IMR-90 (cell line): ENCODE measurements around the gene HORMAD2. TPM values are rescaled to one million over a fixed set of nuclear protein-coding genes. Genes with fewer than 3 reads are reported as not detected.

Experiments
- ATAC-seq: fragments of 200-7000 bp; cut with Tn5 transposase; 2 replicates; pipeline ENCODE4 v1.9.1; 2020; ENCODE audit warnings: low read depth, mild to moderate bottlenecking, moderate library complexity
- BruUV-seq: library from RNA; stranded (reverse); fragments of 400-500 nt; replicated peaks from 2 replicates; lab custom pipeline; 2021; lab: Mats Ljungman, UMichigan
- CTCF ChIA-PET: fragments of 300-600 bp; formaldehyde crosslinking; extraction: SDS; loops from one replicate; lab custom pipeline; 2021; ENCODE audit warnings: antibody characterized with exemption; lab: Yijun Ruan, JAX
- POLR2A ChIA-PET: fragments of 300-600 bp; sonication (Branson Sonifier 250); formaldehyde crosslinking; loops from one replicate; lab custom pipeline; 2022; ENCODE audit warnings: antibody characterized with exemption; ENCODE audit not compliant: unreplicated experiment; lab: Charles Lee
- DNase-seq: peaks from one replicate; pipeline ENCODE4 v3.0.0; 2013
- H2AFZ ChIP-seq: replicated peaks from 2 replicates; pipeline ENCODE3; 2013; ENCODE audit warnings: low read length, mild to moderate bottlenecking; ENCODE audit not compliant: poor library complexity
- H2AK5ac ChIP-seq: 2 replicates; pipeline ENCODE4 v1.6.1; 2013; ENCODE audit warnings: low read depth, low read length, inconsistent platforms
- H2AK9ac ChIP-seq: replicated peaks from 2 replicates; pipeline ENCODE3; 2013; ENCODE audit warnings: mild to moderate bottlenecking, low read depth, low read length, moderate library complexity; ENCODE audit not compliant: poor library complexity
- H2BK120ac ChIP-seq: 2 replicates; pipeline ENCODE4 v1.6.1; 2013; ENCODE audit warnings: low read depth, low read length, inconsistent platforms
- H2BK15ac ChIP-seq: 3 replicates; pipeline ENCODE4 v1.6.1; 2013; ENCODE audit warnings: low read depth, low read length, inconsistent platforms
- H2BK20ac ChIP-seq: 2 replicates; pipeline ENCODE4 v1.6.1; 2013; ENCODE audit warnings: low read depth, mild to moderate bottlenecking, inconsistent platforms, low read length, moderate library complexity
- H2BK5ac ChIP-seq: 2 replicates; pipeline ENCODE4 v1.6.1; 2013; ENCODE audit warnings: mild to moderate bottlenecking, low read depth, low read length, inconsistent platforms; ENCODE audit not compliant: poor library complexity, severe bottlenecking
- H3K14ac ChIP-seq: replicated peaks from 2 replicates; pipeline ENCODE4 v1.6.1; 2013; ENCODE audit warnings: low read depth, low read length, inconsistent platforms
- H3K18ac ChIP-seq: 2 replicates; pipeline ENCODE4 v1.6.1; 2013; ENCODE audit warnings: low read depth, low read length, control low read depth
- H3K23ac ChIP-seq: 2 replicates; pipeline ENCODE4 v1.6.1; 2013; ENCODE audit warnings: low read depth, low read length, inconsistent platforms
- H3K27ac ChIP-seq: 2 replicates; pipeline ENCODE4 v1.5.1; 2013; ENCODE audit warnings: mild to moderate bottlenecking, control low read depth, low read length; ENCODE audit not compliant: insufficient read depth
- H3K27me3 ChIP-seq: 2 replicates; pipeline ENCODE4 v1.6.1; 2013; ENCODE audit warnings: low read length; ENCODE audit not compliant: control insufficient read depth, insufficient read depth
- H3K36me3 ChIP-seq: 2 replicates; pipeline ENCODE4 v1.6.1; 2013; ENCODE audit warnings: low read length, mixed read lengths; ENCODE audit not compliant: control insufficient read depth, insufficient read depth
- H3K4ac ChIP-seq: 2 replicates; pipeline ENCODE4 v1.6.1; 2013; ENCODE audit warnings: low read depth, low read length, inconsistent platforms
- H3K4me1 ChIP-seq: 2 replicates; pipeline ENCODE4 v1.6.1; 2013; ENCODE audit warnings: low read length, mixed read lengths; ENCODE audit not compliant: control insufficient read depth, insufficient read depth
- H3K4me2 ChIP-seq: 2 replicates; pipeline ENCODE4 v1.6.1; 2013; ENCODE audit warnings: low read depth, mild to moderate bottlenecking, control low read depth, low read length, moderate library complexity
- H3K4me3 ChIP-seq: 2 replicates; pipeline ENCODE4 v1.5.1; 2013; ENCODE audit warnings: low read depth, mild to moderate bottlenecking, control low read depth, low read length, moderate library complexity; ENCODE audit not compliant: insufficient read depth
- H3K56ac ChIP-seq: 2 replicates; pipeline ENCODE4 v1.6.1; 2013; ENCODE audit warnings: low read length, inconsistent platforms; ENCODE audit not compliant: insufficient read depth; ENCODE audit errors: extremely low read depth
- H3K79me1 ChIP-seq, 2 experiments: 2 replicates each; pipeline ENCODE4 v1.6.1; 2013; ENCODE audit warnings: low read length in 2 of 2, inconsistent platforms in 1 of 2, low read depth in 1 of 2
- H3K9ac ChIP-seq: 2 replicates; pipeline ENCODE4 v1.6.1; 2013; ENCODE audit warnings: low read depth, low read length, control low read depth
- H3K9me1 ChIP-seq: 2 replicates; pipeline ENCODE4 v1.6.1; 2013; ENCODE audit warnings: low read length, inconsistent platforms; ENCODE audit not compliant: insufficient read depth
- H3K9me3 ChIP-seq: 2 replicates; pipeline ENCODE4 v1.6.1; 2013; ENCODE audit warnings: low read length; ENCODE audit not compliant: control insufficient read depth, insufficient read depth
- H4K20me1 ChIP-seq: 2 replicates; pipeline ENCODE4 v1.6.1; 2013; ENCODE audit warnings: low read length, inconsistent platforms; ENCODE audit not compliant: insufficient read depth
- H4K5ac ChIP-seq: 2 replicates; pipeline ENCODE4 v1.6.1; 2013; ENCODE audit warnings: mild to moderate bottlenecking, low read depth, low read length, control low read depth
- H4K8ac ChIP-seq, 2 experiments: 2 replicates each; pipeline ENCODE4 v1.6.1; 2013; ENCODE audit warnings: low read depth in 2 of 2, low read length in 2 of 2, control low read depth in 1 of 2, inconsistent platforms in 1 of 2
- H4K91ac ChIP-seq: 2 replicates; pipeline ENCODE4 v1.6.1; 2013; ENCODE audit warnings: low read depth, low read length, inconsistent platforms; ENCODE audit not compliant: insufficient read depth
- CEBPB ChIP-seq: IDR thresholded peaks from 2 replicates; pipeline ENCODE4 v1.6.1; 2012; ENCODE audit warnings: low read depth, low read length, improper control_type of control experiment
- ELK1 ChIP-seq: fragments of 150-350 bp; IDR thresholded peaks from 2 replicates; pipeline ENCODE4 v1.6.1; 2016; ENCODE audit warnings: low read depth, mild to moderate bottlenecking, low read length, moderate library complexity, borderline replicate concordance
- FOS ChIP-seq: fragments of 150-350 bp; IDR thresholded peaks from 2 replicates; pipeline ENCODE4 v1.6.1; 2016; ENCODE audit warnings: low read depth, low read length
- MAZ ChIP-seq: IDR thresholded peaks from 2 replicates; pipeline ENCODE4 v1.6.1; 2012; ENCODE audit warnings: low read depth, mild to moderate bottlenecking, low read length, improper control_type of control experiment, moderate library complexity, borderline replicate concordance
- MXI1 ChIP-seq: IDR thresholded peaks from 2 replicates; pipeline ENCODE4 v1.6.1; 2012; ENCODE audit warnings: low read depth, mild to moderate bottlenecking, low read length, moderate library complexity, borderline replicate concordance
- NFE2L2 ChIP-seq: fragments of 150-350 bp; IDR thresholded peaks from 2 replicates; pipeline ENCODE4 v1.6.1; 2016; ENCODE audit warnings: low read depth, mild to moderate bottlenecking, low read length
- RAD21 ChIP-seq: IDR thresholded peaks from 2 replicates; pipeline ENCODE4 v1.6.1; 2012; ENCODE audit warnings: low read length, improper control_type of control experiment
- RCOR1 ChIP-seq: IDR thresholded peaks from 2 replicates; pipeline ENCODE4 v1.6.1; 2012; ENCODE audit warnings: mild to moderate bottlenecking, low read length, improper control_type of control experiment; ENCODE audit not compliant: insufficient replicate concordance
- SMC3 ChIP-seq: fragments of 150-350 bp; IDR thresholded peaks from 2 replicates; pipeline ENCODE4 v1.6.1; 2016; ENCODE audit warnings: low read depth, mild to moderate bottlenecking, antibody characterized with exemption, low read length, moderate library complexity
- WGBS, 2 experiments: methylation state at CpG; one replicate each; pipeline versions ENCODE4 v1.1.5 to v1.1.7; 2013; ENCODE audit warnings: missing lambda C conversion rate in 2 of 2; ENCODE audit not compliant: insufficient read length in 1 of 2; ENCODE audit errors: extremely low coverage in 2 of 2; 5-methylcytosine and 5-hydroxymethylcytosine counted together
- dilution Hi-C: fragments of 300-500 bp; cut with HindIII; formaldehyde crosslinking; loops from one replicate; pipeline ENCODE4 v1.14.3; 2018; ENCODE audit warnings: low sequenced_read_pairs; ENCODE audit not compliant: unreplicated experiment
- in situ Hi-C: fragments of 300-500 bp; cut with MboI; formaldehyde crosslinking; loops from 3 replicates; pipeline ENCODE4 v1.14.3; 2019; ENCODE audit warnings: low sequenced_read_pairs, inconsistent platforms, mixed read lengths
- intact Hi-C: fragments of 100-400 bp; cut with micrococcal nuclease; formaldehyde crosslinking; loops from 2 replicates; pipeline ENCODE4 v1.10.0; 2022
- polyA plus RNA-seq, 3 experiments: library from polyadenylated mRNA; depleted of rRNA; stranded (reverse); fragments of >200 nt; gene quantifications; 2 replicates each; pipeline ENCODE4 v1.2.3, GENCODE V29; 2012; ENCODE audit warnings: low replicate concordance in 1 of 3
- total RNA-seq: library from RNA; depleted of rRNA; stranded (reverse); fragments of >200 nt; gene quantifications from 2 replicates; pipeline ENCODE4 v1.2.3, GENCODE V29; 2012
- TF ChIP-seq, protein P1 (sequence below): conservative IDR thresholded peaks from 2 replicates; pipeline ENCODE4 v1.5.1; 2012; ENCODE audit warnings: mild to moderate bottlenecking, low read depth, low read length, improper control_type of control experiment

The HORMAD2 gene
- total and polyA plus RNA-seq, 2 of the 4 experiments (the other 2 are of a cell fraction): not detected

GRCh38 chr22:30036656-30037055 is 43.6 kb upstream of the HORMAD2 start:
- Histone ChIP-seq H3K79me1 (no peaks in the 10 kb centered on the region), H2AK9ac (peak overlapping the region; percentile 13), H3K9ac (no peak overlapping the region), H3K23ac (0 out of 2 replicates have a peak overlapping the region, but pooled peaks have one; percentile 0), H3K4ac (peak overlapping the region; percentile 0; the same call in 1 of the 2 replicates), H2BK20ac (no peak overlapping the region), H3K9me1 (peaks cover 14% of the 10 kb centered on the region), H4K5ac (no peak overlapping the region), H3K18ac (no peak overlapping the region), H3K56ac (no peak overlapping the region), H2BK15ac (no peak overlapping the region), H2BK5ac (no peak overlapping the region), H3K14ac (no peak overlapping the region; the same call in 1 of the 2 replicates), H3K4me1 (peaks cover 5% of the 10 kb centered on the region), H4K91ac (no peak overlapping the region), H2AK5ac (no peak overlapping the region), H4K20me1 (no peaks in the 10 kb centered on the region), H3K27me3 (no peaks in the 10 kb centered on the region), H3K9me3 (no peaks in the 10 kb centered on the region), H3K36me3 (no peaks in the 10 kb centered on the region), H3K4me3 (no peak overlapping the region), H2AFZ (no peak overlapping the region), H3K4me2 (no peak overlapping the region), H2BK120ac (no peak overlapping the region), H3K27ac (no peak overlapping the region), H4K8ac (no peak overlapping the region)
- TF ChIP-seq MAZ (no peak), RCOR1 (no peak), RAD21 (no peak), ELK1 (no peak), NFE2L2 (no peak), FOS (no peak), MXI1 (no peak), CEBPB (no peak), SMC3 (no peak)
- TF ChIP-seq, protein P1, sequence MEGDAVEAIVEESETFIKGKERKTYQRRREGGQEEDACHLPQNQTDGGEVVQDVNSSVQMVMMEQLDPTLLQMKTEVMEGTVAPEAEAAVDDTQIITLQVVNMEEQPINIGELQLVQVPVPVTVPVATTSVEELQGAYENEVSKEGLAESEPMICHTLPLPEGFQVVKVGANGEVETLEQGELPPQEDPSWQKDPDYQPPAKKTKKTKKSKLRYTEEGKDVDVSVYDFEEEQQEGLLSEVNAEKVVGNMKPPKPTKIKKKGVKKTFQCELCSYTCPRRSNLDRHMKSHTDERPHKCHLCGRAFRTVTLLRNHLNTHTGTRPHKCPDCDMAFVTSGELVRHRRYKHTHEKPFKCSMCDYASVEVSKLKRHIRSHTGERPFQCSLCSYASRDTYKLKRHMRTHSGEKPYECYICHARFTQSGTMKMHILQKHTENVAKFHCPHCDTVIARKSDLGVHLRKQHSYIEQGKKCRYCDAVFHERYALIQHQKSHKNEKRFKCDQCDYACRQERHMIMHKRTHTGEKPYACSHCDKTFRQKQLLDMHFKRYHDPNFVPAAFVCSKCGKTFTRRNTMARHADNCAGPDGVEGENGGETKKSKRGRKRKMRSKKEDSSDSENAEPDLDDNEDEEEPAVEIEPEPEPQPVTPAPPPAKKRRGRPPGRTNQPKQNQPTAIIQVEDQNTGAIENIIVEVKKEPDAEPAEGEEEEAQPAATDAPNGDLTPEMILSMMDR: no peak
- dilution Hi-C loops: loop anchor here (25.0 kb wide), 1 partner anchor 349 kb away; no protein-coding TSS in a partner anchor
- ATAC-seq: peak; percentile 42
- POLR2A ChIA-PET: interaction anchor here (0.5 kb wide), 1 partner anchor 105 kb away, joined by 3 read pairs; no protein-coding TSS in a partner anchor
- CTCF ChIA-PET: no interaction called here
- in situ Hi-C loops: no loop called here
- intact Hi-C loops: no loop called here
- no CpG with 5 or more reads among the region's 2 CpGs for WGBS, 2 experiments
- no TSS peak for BruUV-seq
- peak; percentile 28 for DNase-seq
